GM19395 (cell line): ENCODE data around the gene LRRC51.

Source experiments
- ATAC-seq: cut with Tn5 transposase; IDR thresholded peaks from one replicate; pipeline ENCODE4 v1.9.1; 2021; ENCODE audit warnings: mild to moderate bottlenecking, moderate library complexity; ENCODE audit not compliant: unreplicated experiment

The LRRC51 gene, protein sequence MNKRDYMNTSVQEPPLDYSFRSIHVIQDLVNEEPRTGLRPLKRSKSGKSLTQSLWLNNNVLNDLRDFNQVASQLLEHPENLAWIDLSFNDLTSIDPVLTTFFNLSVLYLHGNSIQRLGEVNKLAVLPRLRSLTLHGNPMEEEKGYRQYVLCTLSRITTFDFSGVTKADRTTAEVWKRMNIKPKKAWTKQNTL

GRCh38 chr11:72080326-72081183, at the start of gene LRRC51, which contains the start of gene NUMA1:
TSS of gene LRRC51 (plus strand) at chr11:72080850. CDS start at chr11:72089084, 8,234 bp downstream.
TSS of gene NUMA1 (minus strand) at chr11:72080542. CDS start at chr11:72035943, 44,599 bp downstream.
- ATAC-seq = peak; percentile 96

DNA sequence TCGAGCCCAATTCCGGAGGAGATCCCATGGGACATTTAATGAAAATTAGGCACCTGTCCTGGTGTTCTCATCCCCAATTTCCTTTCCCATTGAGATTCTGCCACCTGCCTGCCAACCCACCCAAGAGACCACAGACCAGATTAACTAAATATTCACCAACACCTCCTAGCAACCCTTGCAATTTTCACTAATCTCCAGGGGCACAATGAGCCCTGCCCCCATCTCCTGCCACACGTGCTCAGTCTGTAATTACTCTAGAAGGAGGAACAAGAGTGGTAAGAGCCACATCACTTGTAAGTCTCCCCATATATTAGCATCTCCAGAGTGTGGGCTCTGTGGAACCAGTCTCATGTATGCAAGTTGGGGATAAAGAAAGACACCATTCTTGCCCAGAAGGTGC, 44.0 kb upstream of the LRRC51 start:
- no peak for ATAC-seq

DNA sequence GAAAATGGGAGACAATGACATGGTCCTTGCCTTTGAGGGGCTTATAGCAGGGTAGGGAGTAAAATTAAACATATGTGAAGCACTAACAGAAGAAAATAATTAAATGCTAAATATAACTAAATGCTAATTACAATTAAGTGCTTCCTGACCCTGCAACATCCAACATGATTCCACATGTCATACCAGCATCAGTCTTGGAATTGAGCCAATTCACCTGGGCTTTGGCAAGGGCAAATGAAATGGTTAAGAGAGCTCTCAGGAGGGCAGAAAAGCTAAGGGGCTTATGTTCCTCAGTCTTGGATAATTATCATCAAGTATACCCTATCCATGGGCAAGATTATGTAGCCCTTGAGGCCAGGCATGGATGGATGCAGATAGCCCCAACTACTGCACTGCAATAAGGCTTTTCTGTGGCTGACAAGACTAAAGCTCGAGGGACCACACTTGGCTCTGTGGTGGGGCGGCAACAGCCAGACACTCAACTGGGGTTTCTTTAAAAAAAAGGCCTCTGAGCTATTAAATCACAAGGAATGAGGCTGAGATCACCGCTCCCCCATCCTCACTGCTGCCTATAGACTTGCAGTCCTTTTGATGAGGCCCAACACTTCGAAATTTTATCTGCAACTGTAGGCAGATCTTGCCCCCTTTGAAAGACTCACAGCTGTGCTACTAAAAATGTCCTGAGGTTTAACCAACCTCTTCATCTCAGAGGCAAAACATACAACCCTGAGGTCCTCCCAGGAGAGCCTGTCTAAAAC, 42.9 kb upstream of the LRRC51 start:
- no peak for ATAC-seq

GRCh38 chr11:72038491-72038890, 42.2 kb upstream of the LRRC51 start:
- no peak for ATAC-seq

DNA sequence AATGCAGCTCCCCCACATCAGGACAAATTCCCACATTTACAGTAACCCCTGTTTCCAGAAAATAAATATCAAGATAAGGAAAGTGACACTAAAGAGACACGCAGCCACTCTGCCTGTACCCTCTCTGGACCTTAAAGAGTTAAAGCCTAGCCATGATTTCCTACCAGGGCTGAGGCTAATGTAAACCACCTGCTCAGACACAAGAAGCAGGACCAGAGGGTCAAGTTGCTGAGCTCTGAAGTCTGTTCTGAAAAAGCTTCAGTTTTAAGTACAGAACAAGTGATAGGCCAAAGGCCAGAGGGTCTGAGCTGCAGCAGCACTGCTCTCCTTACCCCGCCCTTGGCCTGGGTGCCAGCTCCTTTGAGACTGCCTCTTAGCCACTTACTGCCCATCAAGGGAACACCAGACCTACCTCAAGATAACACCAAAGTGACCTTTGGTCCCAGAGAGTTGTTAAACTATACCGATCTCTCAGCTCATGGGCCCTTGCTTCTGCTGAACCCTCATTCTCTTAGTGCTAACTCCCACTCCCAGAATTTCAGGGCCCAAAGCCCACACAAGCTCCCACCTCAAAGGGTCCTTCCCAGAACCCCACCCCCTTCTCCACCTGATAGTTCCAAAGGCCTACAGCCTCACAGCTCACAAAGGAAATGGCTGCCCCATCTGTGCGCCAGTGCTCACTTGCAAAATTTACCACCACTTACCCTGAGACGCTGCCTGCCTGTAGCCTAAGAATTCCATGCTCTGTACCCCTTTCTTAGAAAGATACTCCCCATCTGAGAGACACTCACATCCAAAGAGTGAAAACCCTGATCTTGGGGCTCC, 41.4 kb upstream of the LRRC51 start:
- no peak for ATAC-seq

GRCh38 chr11:72039856-72040401, 40.7 kb upstream of the LRRC51 start:
- no peak for ATAC-seq

- ATAC-seq = no peak
Measured at GRCh38 chr11:72040491-72041363, 39.9 kb upstream of the LRRC51 start.

DNA sequence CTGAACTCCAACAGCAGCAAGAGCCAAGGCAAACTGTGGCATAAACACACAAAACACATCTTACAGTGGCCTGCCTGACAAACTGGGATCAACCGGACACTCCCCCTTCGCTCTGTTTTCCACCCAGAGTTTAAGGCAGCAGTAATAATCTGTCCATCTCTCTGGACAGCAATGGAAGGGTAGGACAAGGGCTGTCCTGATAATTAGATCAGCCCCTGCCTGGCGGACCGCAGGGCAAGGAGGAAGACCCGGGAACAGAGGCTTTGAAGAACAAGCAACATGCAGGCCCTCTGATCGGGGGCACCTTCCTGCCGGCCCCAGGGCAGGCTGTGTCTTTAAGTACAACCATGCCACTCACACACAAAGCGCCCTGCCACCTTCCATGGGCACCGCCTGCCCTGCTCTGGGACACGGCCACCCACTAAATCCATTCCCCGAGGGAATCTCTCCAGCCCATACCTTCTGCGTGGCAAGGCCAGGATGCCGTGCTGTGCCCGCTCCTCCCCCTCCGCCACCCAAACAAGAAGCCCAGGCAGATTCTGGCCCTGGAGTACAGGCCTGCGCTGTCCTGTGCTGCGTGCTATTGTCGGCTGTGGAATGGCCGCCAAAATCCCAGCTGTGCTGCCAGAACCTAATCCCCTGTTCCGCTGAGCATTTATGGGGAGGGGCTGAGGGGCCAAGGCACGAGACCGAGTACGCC, 39.1 kb upstream of the LRRC51 start:
- no peak for ATAC-seq

- no peak for ATAC-seq
Measured at GRCh38 chr11:72042064-72042745, 38.4 kb upstream of the LRRC51 start.

- no peak for ATAC-seq
Measured at GRCh38 chr11:72045849-72046248, 34.8 kb upstream of the LRRC51 start.

DNA sequence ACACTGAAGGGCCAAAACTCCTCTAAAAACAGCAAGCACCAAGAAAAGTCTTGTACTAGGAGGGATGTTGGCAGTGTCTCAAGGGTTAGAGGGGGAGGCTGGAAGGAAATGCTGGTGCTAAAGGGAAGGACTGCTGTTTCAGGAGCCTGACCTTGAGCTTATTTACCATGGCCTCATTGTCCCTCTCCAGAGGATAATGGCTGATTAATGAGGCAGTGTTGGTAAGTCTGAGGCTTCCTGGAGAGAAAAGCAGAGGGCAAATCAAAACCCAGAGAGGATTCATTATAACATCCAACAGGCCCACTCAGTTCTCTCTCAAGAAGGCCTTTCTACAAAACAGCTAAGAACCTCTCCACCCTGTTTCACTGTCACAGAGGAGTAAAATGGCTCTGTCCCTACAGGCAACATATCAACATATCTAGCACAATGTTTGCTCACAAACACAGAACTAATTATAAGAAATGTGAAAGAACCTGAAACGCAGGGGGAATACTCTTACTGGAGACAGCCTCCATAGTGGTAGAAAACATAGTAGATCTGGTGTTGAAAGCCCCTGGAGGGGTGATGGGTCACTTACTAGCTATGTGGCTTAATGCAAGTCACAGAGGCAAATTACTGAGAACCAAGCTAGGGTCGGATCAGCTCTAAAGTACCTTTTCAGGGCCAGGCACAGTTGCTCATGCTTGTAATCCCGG, 31.7 kb upstream of the LRRC51 start:
- ATAC-seq = no peak

DNA sequence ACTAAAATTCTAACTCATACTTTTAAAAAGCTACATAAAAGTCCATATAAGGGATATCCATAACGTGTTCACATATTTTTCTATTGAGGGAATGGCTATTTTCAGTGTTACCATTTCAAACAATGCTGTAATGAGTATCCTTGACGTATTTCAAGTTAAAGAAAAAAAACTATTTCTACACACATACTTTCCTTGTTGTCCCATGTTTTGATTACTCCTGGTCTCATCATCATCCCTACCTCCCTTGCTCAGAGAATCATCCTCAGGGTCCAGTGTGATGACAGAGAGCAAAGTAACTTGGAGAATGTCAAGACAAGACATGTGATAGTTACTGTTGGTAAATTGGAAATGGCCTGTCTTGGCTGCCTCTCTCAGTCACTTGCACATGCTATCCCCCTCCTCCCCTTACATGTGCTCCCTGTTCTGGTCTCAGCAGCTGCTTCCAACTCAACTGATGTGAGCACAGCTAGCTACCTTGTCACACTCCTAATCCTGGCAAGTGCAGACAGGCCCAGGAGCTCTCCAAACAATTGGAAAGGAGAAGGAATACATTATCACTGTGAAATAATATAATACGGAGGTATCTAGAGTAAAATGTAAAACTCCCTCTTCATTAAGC, 22.1 kb upstream of the LRRC51 start:
- ATAC-seq = no peak

- no peak for ATAC-seq
Measured at GRCh38 chr11:72061739-72062396, 18.8 kb upstream of the LRRC51 start.

GRCh38 chr11:72066855-72067254, 13.8 kb upstream of the LRRC51 start:
- ATAC-seq = no peak

GRCh38 chr11:72067266-72067665, 13.4 kb upstream of the LRRC51 start:
- ATAC-seq = no peak

- ATAC-seq = no peak
Measured at GRCh38 chr11:72067676-72068075, 13.0 kb upstream of the LRRC51 start.

DNA sequence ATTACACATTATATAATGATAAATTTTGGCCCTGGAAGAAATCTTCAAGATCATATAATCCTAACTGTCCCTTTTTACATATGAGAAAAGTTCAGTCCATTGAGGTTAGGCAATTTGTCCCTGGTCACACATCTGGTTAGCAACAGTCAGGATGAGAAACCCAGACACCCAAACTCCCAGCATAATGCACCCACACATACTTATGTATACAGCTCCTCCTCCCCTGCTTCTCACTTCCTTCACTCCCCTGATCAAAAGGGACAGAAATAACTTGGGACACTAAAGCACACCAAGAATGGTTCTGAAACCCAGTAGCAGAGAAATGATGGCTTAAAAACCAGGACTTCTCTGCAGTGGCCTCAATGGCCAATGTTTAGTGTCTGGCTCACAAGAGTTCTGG, 11.4 kb upstream of the LRRC51 start:
- ATAC-seq = no peak
